NCI-H526 treated with DMSO at 0.1 percent for 48 hours (cell line): ENCODE measurements around the gene DPT.
"Not testable (repeated sequence)": the region's sequence is repeated elsewhere in the genome, so short reads cannot be mapped to it uniquely, and the experiment has no call there.

ENCODE experiments used
- DNase-seq: peaks from one replicate; lab custom pipeline; 2025; lab: John Stamatoyannopoulos, UW

The DPT gene

DNA sequence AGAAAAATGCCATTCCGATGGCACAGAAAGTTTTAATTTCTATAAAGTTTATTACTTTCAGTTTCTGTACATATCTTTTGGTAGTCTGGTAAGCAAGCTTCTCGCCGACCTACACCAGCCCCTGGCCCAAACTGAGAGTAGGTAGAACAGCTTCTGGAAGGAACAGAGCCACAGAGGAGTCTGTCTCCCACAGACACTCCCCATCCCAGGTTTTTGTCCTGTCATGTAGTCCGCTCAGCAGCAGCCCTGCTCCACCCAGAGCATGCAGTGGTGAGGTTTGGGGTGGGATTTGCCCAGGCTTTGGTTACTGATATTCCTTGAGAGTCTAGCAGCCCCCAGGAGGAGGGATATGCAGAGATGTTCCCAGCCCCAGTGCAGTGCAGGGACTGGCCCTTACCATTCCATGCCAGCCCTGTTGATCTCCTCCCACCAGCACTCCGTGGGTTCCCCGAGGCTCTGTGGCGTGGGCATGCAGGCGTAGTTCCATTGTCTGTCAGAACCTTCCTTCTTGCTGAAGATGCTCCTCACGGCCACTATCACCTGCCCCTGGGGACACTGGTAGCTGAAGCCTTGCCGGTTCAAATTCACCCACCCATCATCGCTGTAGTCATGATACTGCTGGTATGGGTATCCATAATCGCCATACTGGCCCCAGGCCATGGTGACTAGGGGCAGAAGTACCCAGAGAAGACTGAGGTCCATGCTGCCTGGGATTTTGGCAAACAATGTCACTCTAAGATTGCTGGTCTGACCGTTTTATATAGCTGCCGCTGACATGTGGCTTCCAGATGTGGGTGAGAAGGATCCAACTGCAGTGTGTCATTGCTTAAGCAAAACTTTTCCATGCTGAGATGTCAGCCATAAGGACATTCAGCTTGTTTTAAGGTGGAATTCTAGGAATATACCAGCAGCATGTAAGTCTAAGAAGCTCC lies at the start of gene DPT:
Gene DPT, minus strand, starts transcription at position 734 of the 932 bp plus-strand sequence. Its CDS starts 32 bp downstream, at position 702.
- no peak for DNase-seq

DNA sequence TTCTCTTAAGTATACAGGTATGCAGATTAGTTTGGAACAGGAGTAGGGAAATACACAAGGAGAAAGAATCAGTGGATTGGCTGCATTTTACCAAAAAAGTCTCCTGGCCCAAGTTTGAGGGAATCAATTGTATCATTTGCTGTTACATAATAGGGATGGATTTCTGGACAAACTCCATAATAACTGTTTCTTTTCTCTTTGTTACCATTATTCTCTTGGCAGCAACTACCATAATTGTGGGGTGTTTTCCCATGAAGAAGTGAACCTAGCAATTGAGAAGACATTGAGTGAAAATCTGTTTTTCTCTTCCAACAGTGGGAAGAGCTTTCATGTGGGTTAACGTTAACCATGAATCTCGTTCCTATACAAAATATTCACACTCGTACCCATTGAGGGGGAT lies 46.4 kb upstream of the DPT start:
- no peak for DNase-seq

DNA sequence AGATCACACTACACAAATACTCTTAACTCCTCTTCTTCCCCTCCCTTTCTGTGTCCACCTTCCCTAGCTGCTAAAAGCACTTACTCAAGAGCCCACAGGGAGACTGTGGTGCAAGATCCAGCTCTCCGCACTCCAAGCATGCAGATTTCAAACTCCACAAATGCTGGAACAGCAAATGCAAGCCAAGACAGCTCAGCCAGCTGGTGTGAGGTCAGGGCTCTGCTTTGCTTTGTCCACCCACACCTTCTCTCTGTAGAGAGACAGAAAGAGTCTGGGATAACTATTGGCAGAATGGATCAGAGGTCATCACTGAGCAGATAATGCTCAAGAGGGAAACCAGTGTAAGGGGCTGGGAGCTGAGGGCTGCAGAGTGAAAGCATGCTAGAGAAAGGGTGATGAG lies 45.2 kb upstream of the DPT start:
- DNase-seq = no peak

DNA sequence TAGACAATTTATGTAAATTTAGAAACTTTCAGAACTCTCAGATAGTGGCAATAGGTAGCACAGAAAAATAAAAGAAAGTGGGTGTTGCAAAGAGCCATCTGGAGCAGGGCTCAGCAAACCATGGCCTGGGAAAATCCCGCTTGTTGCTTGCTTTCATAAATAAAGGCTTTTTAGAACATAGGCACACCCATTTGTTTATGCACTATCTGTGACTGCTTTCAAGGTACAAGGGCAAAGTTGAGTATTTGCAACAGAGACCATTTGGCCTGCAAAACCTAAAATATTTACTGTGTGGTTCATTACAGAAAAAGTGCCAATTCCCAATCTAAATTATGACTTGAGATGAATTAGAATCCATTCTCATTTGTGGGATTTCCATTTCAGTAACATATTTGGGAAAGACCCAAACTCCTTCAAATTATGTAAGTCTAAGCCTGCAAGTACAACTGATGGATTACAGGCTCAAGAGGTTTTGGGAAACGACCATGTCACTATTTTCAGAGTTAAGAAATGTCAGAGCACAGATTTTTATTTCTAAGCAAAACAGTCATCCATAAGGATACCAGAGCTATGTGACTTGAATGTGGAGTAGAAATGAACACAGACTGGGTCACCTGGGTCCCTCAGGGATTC lies 43.5 kb upstream of the DPT start:
- no peak for DNase-seq

DNA sequence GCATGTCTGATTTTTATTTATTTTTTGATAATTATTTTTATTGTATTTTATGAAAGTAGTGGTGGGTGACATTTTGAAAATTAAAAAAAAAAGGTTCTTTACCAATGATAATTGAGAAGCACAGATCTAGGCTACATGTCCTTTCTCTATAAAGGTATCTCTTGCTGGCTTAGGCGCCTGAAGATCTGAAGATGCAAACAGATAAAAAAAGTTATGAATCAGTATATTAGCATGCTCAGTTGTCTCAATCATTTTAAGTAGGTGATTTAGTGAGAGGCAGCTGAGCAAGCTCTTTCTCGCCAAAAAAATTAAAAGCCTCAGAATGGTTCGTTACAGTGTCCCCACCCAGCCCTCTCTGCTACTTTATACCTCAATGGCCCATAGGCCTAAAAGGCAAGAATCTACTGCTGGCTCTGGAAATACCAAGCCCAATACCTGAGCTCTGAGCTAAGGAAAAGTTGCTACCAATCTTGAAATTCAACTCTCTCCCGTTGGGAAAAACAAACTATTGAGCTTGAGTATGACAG lies 42.2 kb upstream of the DPT start:
- DNase-seq = no peak

DNA sequence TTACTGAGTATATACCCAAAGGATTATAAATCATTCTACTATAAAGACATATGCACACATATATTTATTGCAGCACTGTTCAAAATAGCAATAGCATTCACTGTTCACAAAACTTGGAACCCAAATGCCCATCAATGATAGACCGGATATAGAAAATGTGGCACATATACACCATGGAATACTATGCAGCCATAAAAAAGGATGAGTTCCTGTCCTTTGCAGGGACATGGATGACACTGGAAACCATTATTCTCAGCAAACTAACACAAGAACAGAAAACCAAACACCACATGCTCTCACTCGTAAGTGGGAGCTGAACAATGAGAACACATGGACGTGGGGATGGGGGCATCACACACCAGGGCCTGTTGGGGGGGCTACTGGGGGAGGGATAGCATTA lies 40.9 kb upstream of the DPT start:
- DNase-seq = not testable (repeated sequence)

DNA sequence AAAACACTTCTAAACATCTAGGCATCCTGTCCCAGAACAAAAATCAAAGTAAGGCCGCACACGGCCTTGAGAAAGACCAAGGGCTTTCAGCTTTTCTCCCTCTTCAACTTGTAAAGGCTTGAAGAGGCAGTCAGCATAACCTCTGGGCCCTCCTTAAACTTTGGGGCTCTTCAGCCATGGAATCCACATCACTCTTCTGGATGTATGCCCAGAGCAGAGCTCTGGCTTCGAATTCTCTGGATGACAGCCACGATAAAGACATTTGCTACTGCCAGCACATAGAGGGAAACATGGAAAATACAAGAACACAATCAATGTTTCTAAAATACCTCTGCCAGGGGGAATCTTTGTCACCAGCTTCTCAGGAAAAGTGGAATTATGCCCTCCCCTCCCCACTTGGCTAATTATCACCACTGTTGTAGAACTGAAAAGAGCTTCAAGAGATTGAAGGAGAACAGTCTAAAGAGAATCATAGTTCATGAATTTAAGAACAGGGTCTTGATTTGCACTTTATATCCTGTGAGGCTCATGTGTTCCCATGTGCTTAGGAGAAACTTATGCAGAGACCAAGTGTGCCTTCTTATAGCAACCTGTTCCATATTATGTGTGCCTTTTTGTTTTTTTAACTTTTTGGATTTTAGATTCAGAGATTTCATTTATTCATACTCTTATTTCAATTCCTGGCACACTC lies 39.0 kb upstream of the DPT start:
- no peak for DNase-seq

DNA sequence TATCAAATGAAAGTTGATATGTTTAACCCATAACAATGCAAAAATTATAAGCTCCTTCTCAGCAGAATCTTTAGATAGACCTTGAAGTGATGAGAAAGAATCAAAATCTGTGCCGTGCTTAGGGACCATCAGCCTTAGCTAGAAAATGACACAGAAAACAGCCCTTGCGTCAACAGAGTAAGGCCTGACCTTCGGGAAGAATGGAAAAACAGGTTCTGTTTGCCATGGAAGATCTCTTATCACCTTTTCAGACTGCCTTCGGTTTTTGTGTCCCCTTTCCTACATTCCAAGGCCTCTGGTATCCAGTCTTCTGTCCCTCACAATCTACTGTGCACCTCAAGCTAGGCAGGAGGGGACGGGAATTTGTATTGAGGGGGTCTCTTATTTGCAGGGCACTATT lies 37.6 kb upstream of the DPT start:
- DNase-seq = no peak

DNA sequence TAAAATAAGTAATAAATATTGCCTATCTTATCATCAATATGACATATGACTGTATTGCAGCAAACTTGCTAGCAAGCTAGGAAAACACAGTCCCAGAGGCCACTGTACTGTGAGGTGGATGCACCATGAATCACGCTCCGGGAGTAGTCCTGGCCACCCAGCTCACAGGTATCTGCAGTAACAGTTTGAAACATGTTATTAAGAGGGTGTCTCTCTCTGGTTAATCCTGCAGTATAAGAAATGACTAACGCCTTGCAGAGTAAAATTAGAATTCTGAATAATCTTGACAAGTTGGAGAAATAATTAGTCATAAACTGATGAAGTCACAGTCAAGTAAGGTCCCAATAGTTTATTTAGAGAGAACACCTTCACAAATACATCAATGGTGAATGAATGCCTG lies 34.0 kb upstream of the DPT start:
- DNase-seq = no peak

DNA sequence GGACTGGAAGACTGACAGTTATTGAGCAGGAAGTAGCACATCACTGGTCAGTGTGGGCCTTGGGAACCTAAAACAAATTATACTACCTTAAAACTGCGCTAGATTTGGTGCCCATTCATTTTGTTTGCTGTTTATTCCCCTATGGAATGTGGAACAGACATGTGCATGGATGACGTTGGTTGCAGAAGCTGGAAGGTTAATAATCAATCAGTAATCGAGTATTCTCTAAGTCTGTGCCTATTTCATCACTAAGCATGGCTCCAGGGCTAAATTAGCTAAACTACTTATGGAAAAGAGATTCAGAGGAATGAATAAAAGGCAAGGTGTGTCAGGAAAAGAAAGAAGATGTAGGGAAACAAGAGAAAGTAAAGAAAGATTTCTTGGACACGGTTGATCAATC lies 33.5 kb upstream of the DPT start:
- DNase-seq = no peak

DNA sequence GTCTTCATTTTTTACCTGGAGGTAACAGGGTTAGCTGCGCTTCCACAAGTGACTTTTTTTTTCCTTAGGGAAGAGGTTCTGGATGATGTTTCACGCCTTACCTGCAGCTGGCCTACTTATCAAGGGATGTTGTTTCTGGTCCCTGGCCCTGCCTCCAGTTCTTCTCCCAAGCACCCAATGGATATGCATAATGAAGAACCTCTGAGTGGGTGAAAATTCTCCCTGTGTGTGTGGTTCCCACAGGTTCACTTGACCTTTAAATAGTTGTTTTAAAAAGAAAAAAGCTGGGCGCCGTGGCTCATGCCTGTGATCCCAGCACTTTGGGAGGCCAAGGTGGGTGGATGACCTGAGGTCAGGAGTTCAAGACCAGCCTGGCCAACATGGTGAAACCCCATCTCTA lies 31.8 kb upstream of the DPT start:
- no peak for DNase-seq

DNA sequence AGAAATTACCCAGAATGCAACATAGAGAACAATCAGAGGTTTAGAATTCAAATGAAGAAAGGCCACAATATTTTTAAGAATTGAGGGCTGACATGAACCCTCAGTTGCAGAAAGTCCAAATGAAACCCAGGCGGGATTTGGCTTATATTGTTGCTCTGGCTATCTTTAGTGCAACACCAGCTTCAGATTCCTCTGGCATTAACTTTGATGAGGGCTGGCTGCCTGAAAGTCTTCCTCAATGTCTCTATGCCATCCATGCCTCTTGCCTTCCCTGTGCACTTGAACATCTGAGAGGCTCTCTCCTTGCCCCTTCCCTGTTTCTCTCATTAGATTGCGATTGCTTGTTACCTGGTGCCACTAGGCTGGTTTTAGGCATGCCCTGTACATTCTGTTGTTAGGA lies 31.2 kb upstream of the DPT start:
- no peak for DNase-seq

DNA sequence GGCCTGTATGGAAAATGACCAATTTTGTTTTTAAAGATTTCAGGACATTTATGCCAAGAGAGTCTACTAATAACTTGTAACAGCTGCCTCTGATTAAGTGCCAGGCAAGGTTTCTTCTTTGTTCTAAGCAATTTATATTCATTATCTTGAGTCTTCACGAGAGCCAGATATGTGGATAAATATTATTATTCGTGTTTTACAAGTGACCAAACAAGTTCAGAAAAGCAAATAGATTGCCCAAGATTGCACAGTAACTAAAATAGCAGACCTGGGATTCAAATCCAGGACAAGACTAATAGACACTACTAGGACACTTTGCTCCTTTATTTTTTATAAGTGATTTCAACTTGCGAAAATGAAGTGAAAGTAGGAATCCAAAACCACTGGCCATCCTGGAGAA lies 30.1 kb upstream of the DPT start:
- DNase-seq = no peak

DNA sequence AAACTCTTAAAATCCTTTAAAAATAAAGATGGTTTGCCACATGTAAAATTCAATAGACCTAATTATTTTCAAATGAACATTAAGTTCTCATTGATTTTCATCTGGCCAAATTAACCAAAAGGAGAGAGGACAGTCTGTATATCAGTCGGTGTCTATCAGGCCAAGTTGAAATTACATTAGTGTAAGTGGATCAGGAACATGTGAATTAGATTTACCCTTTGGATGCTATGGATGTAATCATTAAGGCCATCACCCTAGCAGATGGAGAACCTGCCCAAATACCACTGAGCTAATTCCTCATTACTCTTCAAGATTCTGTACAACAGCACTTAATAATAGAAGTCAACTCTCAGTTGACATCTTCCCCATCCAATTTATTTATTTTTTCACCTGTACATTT lies 29.5 kb upstream of the DPT start:
- DNase-seq = no peak

DNA sequence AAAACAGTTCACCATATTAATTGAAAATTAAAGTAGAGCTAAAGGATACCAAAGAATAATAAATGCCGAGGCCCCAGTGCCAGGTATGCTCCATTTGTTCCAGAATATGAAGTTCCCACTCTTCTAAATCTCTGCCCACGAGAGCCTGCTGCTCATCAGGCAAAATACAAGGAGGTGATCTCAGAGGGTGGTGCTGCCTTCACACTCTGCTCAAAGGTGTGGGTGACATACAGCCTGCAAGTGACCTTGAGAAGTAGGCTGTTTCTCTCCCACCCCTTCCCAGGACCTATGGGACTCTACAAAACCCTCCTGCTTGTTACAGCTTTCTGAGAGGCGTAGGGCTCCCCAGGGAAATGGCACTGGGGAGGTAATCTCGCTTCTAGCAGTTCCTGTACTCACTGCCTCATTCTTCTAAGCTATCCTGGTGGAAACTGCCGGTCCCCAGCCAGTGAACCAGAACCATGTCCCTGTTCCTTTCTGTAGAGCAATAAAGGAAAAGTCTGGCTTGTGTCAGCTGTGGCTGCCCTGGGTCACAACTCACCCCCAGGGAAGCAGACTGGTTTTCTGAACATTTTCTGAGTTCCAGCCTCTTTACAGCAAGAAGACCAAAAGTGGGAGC lies 26.9 kb upstream of the DPT start:
- DNase-seq = peak; percentile 69

DNA sequence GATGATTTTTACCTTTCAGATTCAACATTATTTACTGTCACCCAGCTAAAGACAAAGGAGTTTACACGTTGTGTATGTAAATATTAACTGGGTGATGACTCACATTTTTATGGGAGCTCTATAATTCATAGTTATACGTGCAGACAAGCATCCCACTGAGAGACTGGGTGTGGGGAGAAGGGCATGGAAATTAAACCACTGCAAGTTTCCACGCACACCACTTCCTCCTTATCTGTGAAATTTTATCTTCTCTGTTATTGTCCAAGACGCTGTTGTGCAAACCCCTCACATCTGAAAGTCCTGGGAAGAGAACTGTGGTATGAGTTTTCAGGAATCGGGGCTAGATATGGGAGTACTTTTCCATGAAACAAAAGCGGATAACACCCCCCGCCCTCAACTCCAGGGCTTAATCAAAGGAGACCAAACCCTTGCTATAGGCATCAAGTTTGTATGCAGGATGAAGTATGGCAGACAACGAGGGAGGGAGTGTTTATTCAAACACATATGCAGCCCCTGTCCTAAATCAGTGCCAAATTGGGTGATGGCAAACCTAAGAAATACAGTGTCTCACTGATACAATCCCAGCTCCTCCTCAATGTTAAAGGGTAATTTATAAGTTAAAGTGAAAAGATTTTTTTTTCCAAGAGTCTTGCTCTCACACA lies 23.3 kb upstream of the DPT start:
- DNase-seq = no peak

DNA sequence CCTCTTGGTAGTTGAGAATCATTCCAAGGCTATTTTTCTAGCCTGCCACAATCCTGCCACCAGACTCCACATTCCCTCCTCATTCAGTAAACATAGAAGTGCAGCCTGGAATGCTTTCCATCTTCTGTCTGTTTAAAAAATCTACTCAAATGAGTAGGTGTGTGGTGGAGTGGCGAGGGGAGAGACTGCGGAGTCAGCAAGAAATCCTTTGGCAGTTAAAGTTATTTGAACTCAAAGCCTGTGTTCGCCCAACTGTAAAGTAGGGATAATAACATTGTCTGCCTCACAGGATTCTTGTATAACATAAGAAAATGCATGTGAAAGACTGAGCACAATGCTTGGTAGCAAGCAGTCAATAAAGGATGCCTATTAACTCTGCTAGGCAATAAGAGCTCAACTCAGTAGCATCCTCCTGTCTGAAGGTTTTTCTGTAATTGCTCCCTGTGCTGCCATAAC lies 22.2 kb upstream of the DPT start:
- no peak for DNase-seq

DNA sequence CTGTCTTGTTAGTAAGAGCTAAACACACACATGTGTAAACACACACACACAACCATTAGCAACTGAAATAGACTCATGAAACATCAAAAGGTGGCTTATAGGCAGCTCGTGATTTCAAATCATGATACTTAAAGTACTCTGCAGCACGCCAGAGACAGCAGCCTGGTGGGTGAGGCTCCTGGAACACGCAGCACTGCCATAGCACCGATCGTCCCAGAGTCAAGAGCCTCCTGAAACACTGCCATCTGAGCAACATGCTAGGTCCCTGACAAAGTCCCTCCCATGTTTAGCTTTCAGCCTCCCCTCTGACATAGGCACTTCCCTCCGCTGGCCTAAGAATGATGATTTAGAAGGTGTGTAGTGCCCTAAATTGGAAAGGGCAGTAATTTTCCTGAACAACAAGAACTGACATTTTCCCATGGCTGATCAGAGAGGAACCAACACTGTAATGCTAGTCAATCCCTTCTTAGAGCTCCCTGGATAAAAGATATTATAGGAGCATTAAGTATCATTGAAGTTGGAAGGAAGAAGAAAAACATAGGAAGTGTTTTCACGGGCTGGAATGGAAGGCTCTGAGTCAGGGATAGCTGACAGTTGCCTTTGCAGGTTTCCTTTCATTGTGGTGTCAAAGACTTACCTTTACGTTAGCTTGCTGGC lies 14.1 kb upstream of the DPT start:
- DNase-seq = no peak

DNA sequence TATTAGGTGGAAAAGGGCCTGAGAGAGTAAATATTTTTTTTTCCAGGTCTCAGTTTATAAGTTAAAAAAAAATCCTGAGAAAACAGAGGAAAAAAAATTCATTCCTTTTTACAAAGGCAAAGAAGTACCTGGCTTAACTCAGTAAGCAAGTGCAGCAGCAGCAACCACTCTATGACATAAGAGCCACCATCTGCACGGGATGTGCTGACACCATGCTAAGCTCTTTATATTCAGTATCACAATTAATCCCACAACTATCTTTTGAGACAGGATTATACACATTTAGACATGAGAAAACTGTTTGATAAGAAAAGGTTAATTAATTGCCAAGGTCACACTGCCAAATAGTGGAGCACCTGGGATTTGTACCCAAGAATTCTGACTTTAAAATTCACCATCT lies 13.4 kb upstream of the DPT start:
- DNase-seq = no peak

DNA sequence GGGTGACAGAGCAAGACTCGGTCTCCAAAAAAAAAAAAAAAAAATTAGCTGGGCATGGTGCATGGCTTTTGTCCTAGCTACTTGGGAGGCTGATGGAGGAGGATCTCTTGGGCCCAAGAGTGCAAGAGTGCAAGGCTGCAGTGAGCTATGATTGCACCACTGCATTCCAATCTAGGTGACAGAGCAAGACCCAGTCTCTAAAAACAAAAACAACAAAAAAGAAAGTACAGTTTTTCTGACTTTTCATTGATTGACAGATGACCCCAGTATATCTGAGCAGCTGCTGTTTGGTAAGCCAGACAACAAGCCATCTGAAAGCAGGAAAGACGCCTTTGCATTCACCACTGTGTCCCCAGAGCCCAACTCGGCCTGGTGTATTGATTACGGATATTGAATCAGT lies 10.9 kb upstream of the DPT start:
- no peak for DNase-seq

DNA sequence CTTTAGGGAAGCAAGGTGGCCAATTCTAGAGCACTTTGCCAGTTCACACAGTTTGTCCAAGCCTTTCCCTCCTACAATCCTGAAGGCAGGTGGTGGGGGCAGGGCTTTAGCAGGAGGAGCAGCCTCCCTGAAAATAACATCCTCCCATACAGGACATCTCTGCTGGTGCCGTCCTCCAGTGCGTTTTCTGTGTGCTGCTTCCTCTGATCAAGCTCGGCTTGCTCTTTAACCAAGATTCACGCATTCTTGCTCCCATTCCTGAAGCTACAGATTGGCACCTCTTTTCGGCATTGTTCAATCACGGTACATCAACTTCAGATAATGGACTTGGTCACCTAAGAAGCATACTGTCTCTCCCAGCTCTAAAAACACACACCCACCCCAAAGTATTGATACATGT lies 7.5 kb upstream of the DPT start:
- no peak for DNase-seq
